ENCODE data around the gene KDM4B.
A peak's percentile ranks its signal among the peaks of the same experiment; 100 is the strongest.

KDM4B gene

GRCh38 chr19:5002143-5002542, 33.2 kb downstream of the KDM4B start:
- peak; percentile 23 to 85 for DNase-seq (ENCODE audit: low read depth in 2 of 2)
- no peak for TF ChIP-seq CTCF (IDR thresholded peaks at IDR 0.05; ENCODE audit: low read depth, low read length)
- no peak overlapping the region for H3K4me3 ChIP-seq (replicated peaks in 1 of 2; ENCODE audit: low read depth in 2 of 2, low read length in 2 of 2)

- DNase-seq (ENCODE audit: low read depth in 2 of 2) = no peak
- H3K4me3 ChIP-seq (replicated peaks in 1 of 2; ENCODE audit: low read depth in 2 of 2, low read length in 2 of 2) = no peak overlapping the region
- TF ChIP-seq CTCF (IDR thresholded peaks at IDR 0.05; ENCODE audit: low read depth, low read length) = no peak
Measured at GRCh38 chr19:5003781-5004180, 34.9 kb downstream of the KDM4B start.

GRCh38 chr19:5005096-5005495, 36.2 kb downstream of the KDM4B start:
- no peak overlapping the region for H3K4me3 ChIP-seq (replicated peaks in 1 of 2; ENCODE audit: low read depth in 2 of 2, low read length in 2 of 2)

GRCh38 chr19:5006201-5006600, 37.3 kb downstream of the KDM4B start:
- DNase-seq (ENCODE audit: low read depth in 2 of 2) = peak; percentile 15 to 56
- no peak for TF ChIP-seq CTCF (IDR thresholded peaks at IDR 0.05; ENCODE audit: low read depth, low read length)

More at GRCh38 chr19:5005096-5005495, 36.2 kb downstream of the KDM4B start:
- DNase-seq (ENCODE audit: low read depth in 2 of 2) = no peak
- TF ChIP-seq CTCF (IDR thresholded peaks at IDR 0.05; ENCODE audit: low read depth, low read length) = no peak

GRCh38 chr19:5006821-5007220, 37.9 kb downstream of the KDM4B start:
- no peak for TF ChIP-seq CTCF (IDR thresholded peaks at IDR 0.05; ENCODE audit: low read depth, low read length)
- no peak for DNase-seq (ENCODE audit: low read depth in 2 of 2)
- H3K4me3 ChIP-seq (replicated peaks in 1 of 2; ENCODE audit: low read depth in 2 of 2, low read length in 2 of 2) = no peak overlapping the region

More at GRCh38 chr19:5006201-5006600, 37.3 kb downstream of the KDM4B start:
- no peak overlapping the region for H3K4me3 ChIP-seq (replicated peaks in 1 of 2; ENCODE audit: low read depth in 2 of 2, low read length in 2 of 2)

GRCh38 chr19:5011476-5012238, 42.7 kb downstream of the KDM4B start:
- no peak overlapping the region for H3K4me3 ChIP-seq (replicated peaks in 1 of 2; ENCODE audit: low read depth in 2 of 2, low read length in 2 of 2)
- no peak for TF ChIP-seq CTCF (IDR thresholded peaks at IDR 0.05; ENCODE audit: low read depth, low read length)

More at GRCh38 chr19:5011476-5012238, 42.7 kb downstream of the KDM4B start:
- DNase-seq (ENCODE audit: low read depth in 2 of 2) = no peak

All from cardiac fibroblast (primary cell).